GM19025 (cell line): Measurements from ENCODE around the gene GRIA1.
A peak's percentile ranks its signal among the peaks of the same experiment; 100 is the strongest.
"Not testable (repeated sequence)": the region's sequence is repeated elsewhere in the genome, so short reads cannot be mapped to it uniquely, and the experiment has no call there.

Experiments
- ATAC-seq: cut with Tn5 transposase; IDR thresholded peaks from one replicate; pipeline ENCODE4 v1.9.1; 2021; ENCODE audit warnings: mild to moderate bottlenecking, low read depth, moderate library complexity; ENCODE audit not compliant: unreplicated experiment

The GRIA1 gene

DNA sequence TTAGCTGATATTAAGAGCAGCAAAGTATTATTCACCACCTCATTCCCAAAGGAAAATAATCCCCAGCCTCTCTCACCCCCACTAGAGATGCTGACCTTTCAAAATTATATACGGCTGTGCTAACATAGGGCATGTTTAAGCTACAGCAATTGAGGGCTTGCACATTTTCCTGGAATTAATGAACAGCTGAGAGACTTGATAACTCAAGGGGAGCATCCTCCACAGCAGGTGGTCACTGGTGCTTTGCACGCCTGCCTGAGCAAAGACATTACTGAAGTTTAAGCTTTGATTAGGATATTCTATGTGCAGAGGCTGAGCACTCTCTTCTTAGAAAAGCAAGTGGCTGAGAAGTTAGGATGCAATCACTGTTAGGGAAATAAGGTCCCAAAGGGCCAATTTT lies 317.3 kb downstream of the GRIA1 start:
- ATAC-seq = no peak

DNA sequence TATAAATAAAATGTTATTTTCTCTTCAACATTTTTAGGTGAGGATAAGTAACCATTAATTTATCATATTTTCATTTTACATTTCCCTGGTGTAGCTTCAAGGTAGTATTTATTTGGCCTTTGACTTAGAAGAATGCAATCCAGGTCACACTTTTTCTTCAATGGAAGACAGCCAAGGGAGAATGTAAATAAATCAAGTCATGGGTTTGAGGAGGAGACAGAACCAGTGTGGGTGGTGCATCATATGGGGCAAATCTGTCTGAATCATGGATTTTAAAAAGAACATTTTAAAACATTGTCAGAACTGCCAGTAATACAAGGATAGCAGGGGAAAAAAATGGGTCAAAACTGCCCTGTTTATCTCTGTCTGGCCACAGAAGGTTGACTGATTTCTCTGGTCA lies 318.7 kb downstream of the GRIA1 start:
- no peak for ATAC-seq

DNA sequence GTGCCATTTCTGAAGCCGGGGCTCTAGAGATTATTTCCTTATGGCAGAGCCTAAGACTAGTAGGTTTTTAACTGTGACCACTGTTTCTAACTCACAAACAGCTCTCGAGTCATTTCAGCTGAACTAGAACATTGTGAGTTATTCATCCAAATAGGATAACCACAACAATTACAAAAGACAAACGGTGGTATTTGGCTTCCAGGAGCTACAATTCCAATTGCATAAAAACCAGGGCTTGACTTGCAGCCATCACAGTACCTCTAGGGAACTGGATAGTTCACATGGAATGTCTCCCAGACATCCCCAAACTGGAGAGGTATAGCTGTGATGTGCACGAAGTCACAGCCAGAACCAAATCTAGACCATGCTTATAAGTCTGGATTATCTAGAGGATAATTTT lies 323.4 kb downstream of the GRIA1 start:
- ATAC-seq = no peak

DNA sequence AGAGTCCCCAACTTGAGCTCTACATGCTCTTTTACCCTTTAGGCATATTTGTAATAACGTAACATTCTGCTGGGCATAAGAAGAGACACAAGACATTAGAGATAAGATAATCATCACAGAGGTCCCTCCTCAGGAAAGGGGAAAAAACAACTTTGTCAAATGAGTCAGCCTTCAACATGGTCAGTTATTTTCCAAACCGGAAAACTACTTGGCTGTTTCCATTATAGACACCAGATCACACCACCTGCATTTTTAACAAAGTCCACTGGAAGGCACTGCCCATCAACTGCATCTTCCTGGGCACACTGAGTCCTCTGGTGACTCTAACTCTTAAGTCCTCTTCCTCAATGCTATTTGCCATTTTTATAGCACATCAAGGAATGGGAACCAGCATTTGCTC lies 326.4 kb downstream of the GRIA1 start:
- ATAC-seq = no peak

DNA sequence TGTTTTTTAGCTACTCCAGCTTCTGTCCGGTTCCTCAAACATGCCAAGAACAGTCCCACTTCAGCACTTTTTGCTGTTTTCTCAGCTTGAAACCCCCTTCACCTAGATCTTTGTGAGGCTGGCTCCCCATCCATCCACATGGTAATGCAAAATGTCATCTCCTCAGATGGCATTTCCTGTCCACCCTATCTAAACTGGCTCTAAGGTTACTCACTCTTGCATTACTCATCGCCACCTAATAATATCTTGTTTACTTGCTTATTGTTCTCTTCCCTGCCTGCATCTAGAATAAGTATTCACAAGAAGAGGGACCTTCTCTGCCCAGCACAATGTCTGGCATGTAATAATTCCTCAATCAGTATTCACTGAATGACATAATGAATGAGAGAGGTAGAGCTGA lies 328.2 kb downstream of the GRIA1 start:
- ATAC-seq = no peak

DNA sequence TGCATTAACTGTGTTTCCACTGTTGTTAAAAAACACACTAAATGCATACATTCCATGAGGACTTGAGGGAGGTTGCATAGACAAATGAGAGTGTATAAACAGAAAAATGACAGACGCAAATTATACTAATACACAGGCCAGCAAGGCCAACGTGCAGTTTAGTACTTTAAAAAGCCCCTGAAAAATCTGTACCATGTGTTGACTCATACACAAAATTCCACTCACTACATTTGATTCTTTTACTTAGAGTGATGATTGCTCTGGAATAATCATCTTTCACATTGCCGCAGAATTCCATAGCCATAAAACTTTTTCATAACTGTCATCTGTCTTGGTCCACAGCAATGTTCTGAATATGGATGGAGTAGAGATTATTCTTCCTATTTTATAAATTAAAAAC lies 332.6 kb downstream of the GRIA1 start:
- no peak for ATAC-seq

DNA sequence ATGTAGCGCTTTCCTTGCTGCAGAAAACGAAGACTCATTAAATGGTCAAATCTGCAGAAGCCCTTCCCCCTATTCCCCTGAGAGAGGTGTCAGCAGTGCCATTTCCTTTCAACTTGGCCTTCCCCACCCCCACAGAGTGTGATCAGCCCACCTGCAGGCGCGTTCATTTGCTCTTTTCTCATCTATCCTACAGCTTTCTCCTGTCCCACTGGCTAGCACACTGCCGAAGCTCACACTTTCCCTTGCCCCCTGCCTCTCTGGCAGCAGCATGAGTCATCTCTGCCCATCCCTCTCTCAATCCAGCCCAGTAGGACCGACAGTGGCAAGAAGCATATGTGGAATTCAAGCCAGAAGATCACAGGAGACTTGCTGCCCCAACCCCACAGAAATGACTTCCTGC lies 334.4 kb downstream of the GRIA1 start:
- ATAC-seq = no peak

DNA sequence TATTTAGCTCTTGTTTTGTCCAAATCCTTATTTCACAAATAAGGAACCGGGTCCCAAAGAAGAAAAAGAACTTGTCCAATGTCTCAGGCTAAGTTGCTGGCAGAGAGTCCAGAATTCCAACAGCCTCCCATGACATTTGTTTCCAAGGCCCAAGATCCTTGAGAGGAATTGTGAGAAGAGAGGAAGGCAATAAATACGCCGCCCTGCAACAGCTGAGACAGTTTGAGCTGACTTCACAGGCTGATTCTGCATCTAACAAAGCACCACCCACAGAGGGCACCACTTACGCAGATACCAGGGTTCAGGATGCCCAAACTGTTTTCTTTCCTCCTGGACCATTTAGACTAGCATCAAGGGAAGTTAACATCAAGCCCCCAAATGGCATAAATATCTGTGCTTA lies 336.9 kb downstream of the GRIA1 start:
- ATAC-seq = no peak

DNA sequence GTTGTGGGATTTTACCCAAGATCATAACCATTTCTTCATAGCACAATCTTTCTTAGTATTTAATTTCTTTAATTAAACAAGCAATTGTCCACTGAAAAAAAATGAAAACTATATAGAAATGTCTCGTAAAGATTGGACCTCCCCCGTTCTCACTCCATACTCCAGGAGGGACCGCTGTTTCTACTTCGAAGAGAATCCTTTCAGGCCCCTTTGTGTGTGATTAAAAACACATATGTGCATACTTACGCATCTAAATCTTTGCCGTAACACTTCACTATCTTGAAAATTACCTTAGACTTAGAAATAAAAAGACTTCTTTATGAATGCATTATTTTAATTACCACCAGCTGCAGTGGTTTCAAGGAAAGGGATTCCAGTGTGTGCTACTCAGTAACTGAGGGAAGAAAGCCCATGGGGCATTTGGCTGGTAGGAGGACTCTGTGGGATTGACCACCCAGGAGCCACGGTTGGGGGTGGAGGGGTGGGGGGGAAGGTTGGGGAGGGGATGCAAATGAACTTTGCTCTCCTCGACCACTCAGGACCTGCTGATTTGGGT lies 339.1 kb downstream of the GRIA1 start:
- ATAC-seq = no peak

DNA sequence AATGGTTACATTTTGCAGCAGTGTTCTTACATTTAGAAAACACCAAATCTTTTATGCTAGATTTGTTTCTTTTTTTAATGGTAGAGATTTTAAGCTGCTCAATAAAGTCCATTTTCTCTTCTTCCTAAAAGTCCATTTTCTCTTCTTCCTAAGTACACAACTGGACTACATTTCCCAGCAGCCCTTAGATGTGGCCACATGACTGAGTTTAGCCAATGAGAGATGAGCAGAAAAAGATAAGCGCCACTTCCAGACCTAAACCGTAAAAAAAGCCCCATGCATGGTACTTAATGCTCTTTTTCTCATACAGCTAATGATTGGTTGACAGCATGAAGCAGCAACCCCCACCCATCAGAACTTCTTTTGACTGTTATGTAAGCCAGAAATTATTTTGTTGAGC lies 341.5 kb downstream of the GRIA1 start:
- peak; percentile 88 for ATAC-seq

DNA sequence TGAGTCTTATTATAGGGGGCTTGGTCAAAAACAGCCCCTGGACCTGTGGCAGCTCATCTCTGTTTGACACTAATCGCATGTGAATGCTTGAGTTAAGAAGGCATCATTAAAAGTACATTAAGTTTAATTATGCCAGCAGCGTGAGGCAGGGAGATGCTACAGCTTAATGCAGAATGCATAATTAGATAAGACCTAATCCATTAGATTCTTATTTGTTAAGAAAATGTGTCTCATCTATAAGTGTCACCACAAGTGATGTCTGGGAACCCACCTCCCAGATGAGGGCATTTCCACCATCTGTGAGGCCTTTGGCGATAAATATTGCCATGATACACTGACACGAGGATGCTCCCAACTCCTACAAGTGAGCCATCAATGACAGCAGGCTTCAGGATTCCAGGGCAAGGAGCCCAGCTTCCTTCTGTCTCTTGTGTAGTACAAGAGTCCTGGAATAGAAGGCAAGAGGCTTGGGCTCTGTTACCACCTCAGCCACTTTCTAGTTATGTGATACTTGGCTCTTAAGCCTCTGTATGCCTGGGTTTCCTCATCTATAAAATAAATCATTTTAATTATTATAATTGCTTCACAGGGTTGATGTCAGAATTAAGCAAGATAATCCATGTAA lies 345.5 kb downstream of the GRIA1 start:
- no peak for ATAC-seq

DNA sequence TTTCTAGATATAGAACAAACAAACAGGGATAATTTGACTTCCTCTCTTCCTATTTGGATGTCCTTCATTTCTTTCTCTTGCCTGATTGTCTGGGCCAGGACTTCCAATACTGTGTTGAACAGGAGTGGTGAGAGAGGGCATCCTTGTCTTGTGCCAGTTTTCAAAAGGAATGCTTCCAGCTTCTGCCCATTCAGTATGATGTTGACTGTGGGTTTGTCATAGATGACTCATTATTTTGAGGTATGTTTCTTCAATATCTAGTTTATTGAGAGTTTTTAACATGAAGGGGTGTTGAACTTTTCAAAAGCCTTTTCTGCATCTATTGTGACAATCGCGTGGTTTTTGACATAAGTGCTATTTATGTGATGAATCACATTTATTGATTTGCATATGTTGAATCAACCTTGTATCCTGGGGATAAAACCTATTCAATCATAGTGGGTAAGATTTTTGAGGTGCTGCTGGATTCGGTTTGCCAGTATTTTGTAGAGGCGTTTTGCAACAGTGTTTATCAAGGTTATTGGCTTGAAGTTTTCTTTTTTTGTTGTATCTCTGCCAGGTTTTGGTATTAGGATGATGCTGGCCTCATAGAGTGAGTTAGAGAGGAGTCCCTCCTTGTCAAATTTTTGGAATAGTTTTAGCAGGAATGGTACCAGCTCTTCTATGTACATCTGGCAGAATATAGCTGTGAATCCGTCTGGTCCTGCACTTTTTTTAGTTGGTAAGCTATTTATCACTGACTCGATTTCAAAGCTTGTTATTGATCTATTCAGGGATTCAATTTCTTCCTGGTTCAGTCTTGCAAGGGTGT lies 359.0 kb downstream of the GRIA1 start:
- not testable (repeated sequence) for ATAC-seq

DNA sequence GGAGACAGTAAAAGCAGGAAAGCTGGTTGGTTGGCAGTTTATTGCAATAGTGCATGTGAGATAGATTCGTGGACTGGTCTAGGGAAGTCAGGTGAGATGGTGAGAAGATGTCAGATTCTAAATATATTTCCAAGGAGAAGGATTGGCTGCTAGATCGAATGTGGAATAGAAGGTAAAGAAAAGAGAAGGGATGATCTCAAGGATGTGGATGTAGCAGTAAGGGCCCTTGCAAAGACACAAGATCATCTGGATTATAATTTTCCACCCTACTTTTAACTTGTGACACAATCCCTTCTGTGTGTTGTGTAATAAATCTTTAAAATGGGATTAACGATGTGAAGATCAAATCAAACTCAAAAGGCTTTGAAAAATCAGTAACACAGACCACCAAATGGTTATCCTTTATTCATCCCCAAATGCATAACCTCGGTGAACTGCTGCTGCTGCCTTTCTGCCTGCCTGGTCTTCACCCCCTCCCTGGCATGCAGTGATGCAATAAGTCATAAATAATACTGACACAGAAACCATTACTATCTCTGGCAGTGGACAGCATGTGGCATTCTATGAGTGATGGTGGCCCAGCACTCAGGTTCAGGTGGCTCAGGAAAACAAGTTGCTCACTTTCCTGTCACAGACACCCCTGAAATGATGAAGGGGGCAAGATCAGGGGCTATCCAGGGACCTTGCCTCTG lies 369.9 kb downstream of the GRIA1 start:
- no peak for ATAC-seq

DNA sequence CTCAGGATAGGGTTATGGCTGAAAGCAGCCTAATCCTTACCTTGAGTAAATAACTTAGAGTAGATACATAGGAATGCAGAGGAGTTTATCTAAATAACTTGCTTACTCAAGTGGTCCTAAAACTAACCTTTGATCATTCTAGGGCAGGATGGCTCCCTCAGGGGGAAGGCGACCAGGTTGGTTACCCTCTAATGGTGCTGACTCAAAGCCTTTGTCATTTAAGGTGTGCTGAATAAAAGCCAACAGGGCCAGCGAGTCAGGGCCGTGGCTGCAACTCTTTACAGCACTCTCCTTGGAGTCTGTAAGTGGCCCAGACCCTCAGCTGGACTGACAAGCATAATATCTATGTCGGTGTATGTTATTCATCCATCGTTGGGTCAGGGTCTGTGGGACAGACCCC lies 372.4 kb downstream of the GRIA1 start:
- ATAC-seq = not testable (repeated sequence)
